ENCODE measurements around the gene IQSEC3.
"Not testable (repeated sequence)": the region's sequence is repeated elsewhere in the genome, so short reads cannot be mapped to it uniquely, and the experiment has no call there.

The IQSEC3 gene

DNA sequence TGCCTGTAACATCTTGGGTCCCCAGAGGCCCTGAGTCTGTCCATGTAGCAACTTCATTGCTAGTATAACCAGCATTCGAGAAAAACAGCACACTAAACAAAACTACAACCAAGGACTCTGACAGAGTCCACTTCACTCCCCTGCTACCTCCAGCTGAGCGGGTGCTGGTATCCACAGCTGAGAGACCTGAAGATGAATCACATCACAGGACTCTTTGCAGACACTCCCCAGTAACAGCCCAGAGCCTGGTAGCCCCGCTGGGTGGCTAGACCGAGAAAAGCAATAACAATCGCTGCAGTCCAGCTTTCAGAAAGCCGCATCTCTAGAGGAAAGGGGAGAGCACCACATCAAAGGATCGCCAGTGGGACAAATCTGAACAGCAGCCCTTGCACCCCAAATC lies 9.0 kb upstream of the IQSEC3 start:
- TF ChIP-seq EZH2phosphoT487 (IDR thresholded peaks at IDR 0.05; ENCODE audit: low read depth): no peak
- TF ChIP-seq, protein P1, sequence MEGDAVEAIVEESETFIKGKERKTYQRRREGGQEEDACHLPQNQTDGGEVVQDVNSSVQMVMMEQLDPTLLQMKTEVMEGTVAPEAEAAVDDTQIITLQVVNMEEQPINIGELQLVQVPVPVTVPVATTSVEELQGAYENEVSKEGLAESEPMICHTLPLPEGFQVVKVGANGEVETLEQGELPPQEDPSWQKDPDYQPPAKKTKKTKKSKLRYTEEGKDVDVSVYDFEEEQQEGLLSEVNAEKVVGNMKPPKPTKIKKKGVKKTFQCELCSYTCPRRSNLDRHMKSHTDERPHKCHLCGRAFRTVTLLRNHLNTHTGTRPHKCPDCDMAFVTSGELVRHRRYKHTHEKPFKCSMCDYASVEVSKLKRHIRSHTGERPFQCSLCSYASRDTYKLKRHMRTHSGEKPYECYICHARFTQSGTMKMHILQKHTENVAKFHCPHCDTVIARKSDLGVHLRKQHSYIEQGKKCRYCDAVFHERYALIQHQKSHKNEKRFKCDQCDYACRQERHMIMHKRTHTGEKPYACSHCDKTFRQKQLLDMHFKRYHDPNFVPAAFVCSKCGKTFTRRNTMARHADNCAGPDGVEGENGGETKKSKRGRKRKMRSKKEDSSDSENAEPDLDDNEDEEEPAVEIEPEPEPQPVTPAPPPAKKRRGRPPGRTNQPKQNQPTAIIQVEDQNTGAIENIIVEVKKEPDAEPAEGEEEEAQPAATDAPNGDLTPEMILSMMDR (IDR thresholded peaks at IDR 0.05; ENCODE audit: low read depth, low read length): no peak
- no peak overlapping the region for H3K4me3 ChIP-seq (ENCODE audit: low read length)
- peaks cover 61% of the 10 kb centered on the region for H3K27me3 ChIP-seq (ENCODE audit: low read depth, low read length)
- H3K9me3 ChIP-seq (ENCODE audit: insufficient read depth, low read length): 0 out of 2 replicates have a peak, but pooled peaks cover 6% of the 10 kb centered on the region
- H3K79me2 ChIP-seq (ENCODE audit: low read length): no peaks in the 10 kb centered on the region
- H3K36me3 ChIP-seq (replicated peaks; ENCODE audit: low read depth, low read length): no peaks in the 10 kb centered on the region
- no peak overlapping the region for H3K4me2 ChIP-seq (ENCODE audit: low read length)
- no peak overlapping the region for H3K27ac ChIP-seq (ENCODE audit: low read length)
- no peaks in the 10 kb centered on the region for H3K4me1 ChIP-seq (ENCODE audit: low read length)
- no peak overlapping the region for H3K9ac ChIP-seq (ENCODE audit: low read length)
- H4K20me1 ChIP-seq (ENCODE audit: insufficient read depth, low read length): no peaks in the 10 kb centered on the region
- H2AFZ ChIP-seq (ENCODE audit: low read depth, low read length): no peak overlapping the region

DNA sequence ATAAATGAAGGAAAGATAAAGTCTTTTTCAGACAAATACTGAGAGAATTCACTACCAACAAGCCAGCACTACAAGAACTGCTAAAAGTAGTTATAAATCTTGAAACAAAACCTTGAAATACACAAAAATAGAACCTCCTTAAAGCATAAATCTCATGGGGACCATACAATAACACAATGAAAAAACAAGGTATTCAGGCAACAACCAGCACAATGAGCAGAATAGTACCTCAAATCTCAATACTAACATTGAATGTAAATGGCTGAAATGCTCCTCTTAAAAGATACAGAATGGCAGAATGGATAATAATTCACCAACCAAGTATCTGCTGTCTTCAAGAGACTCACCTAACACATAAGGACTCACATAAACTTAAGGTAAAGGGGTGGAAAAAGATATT lies 7.7 kb upstream of the IQSEC3 start:
- H3K27ac ChIP-seq (ENCODE audit: low read length): no peak overlapping the region
- TF ChIP-seq, protein P1 (IDR thresholded peaks at IDR 0.05; ENCODE audit: low read depth, low read length): no peak
- no peak for TF ChIP-seq EZH2phosphoT487 (IDR thresholded peaks at IDR 0.05; ENCODE audit: low read depth)
- H3K4me3 ChIP-seq (ENCODE audit: low read length): no peak overlapping the region
- 0 out of 2 replicates have a peak, but pooled peaks cover 6% of the 10 kb centered on the region for H3K9me3 ChIP-seq (ENCODE audit: insufficient read depth, low read length)
- H4K20me1 ChIP-seq (ENCODE audit: insufficient read depth, low read length): no peaks in the 10 kb centered on the region
- H3K4me2 ChIP-seq (ENCODE audit: low read length): no peak overlapping the region
- peaks cover 53% of the 10 kb centered on the region for H3K27me3 ChIP-seq (ENCODE audit: low read depth, low read length)
- no peaks in the 10 kb centered on the region for H3K36me3 ChIP-seq (replicated peaks; ENCODE audit: low read depth, low read length)
- no peak overlapping the region for H2AFZ ChIP-seq (ENCODE audit: low read depth, low read length)
- no peak overlapping the region for H3K9ac ChIP-seq (ENCODE audit: low read length)
- H3K79me2 ChIP-seq (ENCODE audit: low read length): no peaks in the 10 kb centered on the region
- no peaks in the 10 kb centered on the region for H3K4me1 ChIP-seq (ENCODE audit: low read length)

DNA sequence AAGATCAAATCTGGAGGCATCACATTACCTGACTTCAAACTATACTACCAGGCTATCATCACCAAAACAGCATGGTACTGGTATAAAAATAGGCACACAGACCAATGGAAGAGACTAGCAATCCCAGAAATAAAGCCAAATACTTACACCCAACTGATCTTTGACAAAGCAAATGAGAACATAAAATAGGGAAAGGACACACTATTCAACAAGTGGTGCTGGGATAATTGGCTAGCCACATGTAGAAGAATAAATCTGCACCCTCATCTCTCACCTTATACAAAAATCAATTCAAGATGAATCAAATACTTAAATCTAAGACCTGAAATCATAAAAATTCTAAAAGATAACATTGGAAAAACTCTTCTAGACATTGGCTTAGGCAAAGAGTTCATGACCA lies 4.7 kb upstream of the IQSEC3 start:
- H3K36me3 ChIP-seq (replicated peaks; ENCODE audit: low read depth, low read length); H3K9me3 ChIP-seq (ENCODE audit: insufficient read depth, low read length); H2AFZ ChIP-seq (ENCODE audit: low read depth, low read length); H4K20me1 ChIP-seq (ENCODE audit: insufficient read depth, low read length); H3K4me2 ChIP-seq (ENCODE audit: low read length); H3K9ac ChIP-seq (ENCODE audit: low read length); H3K4me1 ChIP-seq (ENCODE audit: low read length); H3K27ac ChIP-seq (ENCODE audit: low read length); H3K79me2 ChIP-seq (ENCODE audit: low read length); H3K4me3 ChIP-seq (ENCODE audit: low read length): not testable (repeated sequence)
- peaks cover 33% of the 10 kb centered on the region for H3K27me3 ChIP-seq (ENCODE audit: low read depth, low read length)

GRCh38 chr12:65491-66063 lies 990 bp upstream of the IQSEC3 start:
- not testable (repeated sequence) for H2AFZ ChIP-seq (ENCODE audit: low read depth, low read length); H3K27ac ChIP-seq (ENCODE audit: low read length); H3K4me3 ChIP-seq (ENCODE audit: low read length); H3K27me3 ChIP-seq (ENCODE audit: low read depth, low read length); H3K9ac ChIP-seq (ENCODE audit: low read length); H3K9me3 ChIP-seq (ENCODE audit: insufficient read depth, low read length); H3K79me2 ChIP-seq (ENCODE audit: low read length); H3K36me3 ChIP-seq (replicated peaks; ENCODE audit: low read depth, low read length); H3K4me2 ChIP-seq (ENCODE audit: low read length); H4K20me1 ChIP-seq (ENCODE audit: insufficient read depth, low read length); H3K4me1 ChIP-seq (ENCODE audit: low read length)

- not testable (repeated sequence) for H3K4me2 ChIP-seq (ENCODE audit: low read length); H3K4me1 ChIP-seq (ENCODE audit: low read length); H3K9me3 ChIP-seq (ENCODE audit: insufficient read depth, low read length); H2AFZ ChIP-seq (ENCODE audit: low read depth, low read length); H3K4me3 ChIP-seq (ENCODE audit: low read length); H4K20me1 ChIP-seq (ENCODE audit: insufficient read depth, low read length); H3K27ac ChIP-seq (ENCODE audit: low read length); H3K9ac ChIP-seq (ENCODE audit: low read length); H3K36me3 ChIP-seq (replicated peaks; ENCODE audit: low read depth, low read length); H3K79me2 ChIP-seq (ENCODE audit: low read length)
- peaks cover 14% of the 10 kb centered on the region for H3K27me3 ChIP-seq (ENCODE audit: low read depth, low read length)
Observed at GRCh38 chr12:66782-67504, 376 bp downstream of the IQSEC3 start.

DNA sequence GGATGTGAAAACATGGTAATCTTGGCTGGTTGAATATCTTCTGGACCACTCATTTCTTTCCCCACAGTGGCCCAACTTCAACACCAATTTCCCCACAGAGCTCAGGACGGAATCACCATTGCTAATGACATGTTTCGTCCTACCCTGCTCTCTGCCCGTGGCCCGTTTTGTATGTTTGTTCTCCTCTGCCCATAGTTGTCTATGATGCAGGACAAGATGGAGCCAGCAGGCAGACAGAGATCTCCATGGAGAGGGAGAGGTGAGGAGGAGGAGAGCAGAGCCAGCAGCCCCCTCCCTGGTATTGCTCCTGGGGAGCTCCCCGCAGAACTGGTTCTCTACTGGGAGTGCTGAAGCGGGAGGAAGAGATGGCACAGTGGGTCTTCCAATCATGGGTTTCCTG lies 3.1 kb downstream of the IQSEC3 start:
- H3K36me3 ChIP-seq (replicated peaks; ENCODE audit: low read depth, low read length); H3K9ac ChIP-seq (ENCODE audit: low read length); H3K4me1 ChIP-seq (ENCODE audit: low read length); H2AFZ ChIP-seq (ENCODE audit: low read depth, low read length); H4K20me1 ChIP-seq (ENCODE audit: insufficient read depth, low read length); H3K9me3 ChIP-seq (ENCODE audit: insufficient read depth, low read length); H3K4me2 ChIP-seq (ENCODE audit: low read length); H3K4me3 ChIP-seq (ENCODE audit: low read length); H3K27ac ChIP-seq (ENCODE audit: low read length); H3K79me2 ChIP-seq (ENCODE audit: low read length): not testable (repeated sequence)
- peaks cover 14% of the 10 kb centered on the region for H3K27me3 ChIP-seq (ENCODE audit: low read depth, low read length)

- H3K36me3 ChIP-seq (replicated peaks; ENCODE audit: low read depth, low read length); H3K4me2 ChIP-seq (ENCODE audit: low read length): not testable (repeated sequence)
Observed at GRCh38 chr12:70541-70940, 4.0 kb downstream of the IQSEC3 start.

GRCh38 chr12:72018-72417 lies 5.5 kb downstream of the IQSEC3 start:
- not testable (repeated sequence) for H3K4me1 ChIP-seq (ENCODE audit: low read length); H3K27ac ChIP-seq (ENCODE audit: low read length); H3K9ac ChIP-seq (ENCODE audit: low read length); H4K20me1 ChIP-seq (ENCODE audit: insufficient read depth, low read length); H3K79me2 ChIP-seq (ENCODE audit: low read length); H3K4me2 ChIP-seq (ENCODE audit: low read length); H2AFZ ChIP-seq (ENCODE audit: low read depth, low read length); H3K4me3 ChIP-seq (ENCODE audit: low read length); H3K36me3 ChIP-seq (replicated peaks; ENCODE audit: low read depth, low read length); H3K9me3 ChIP-seq (ENCODE audit: insufficient read depth, low read length)
- peaks cover 14% of the 10 kb centered on the region for H3K27me3 ChIP-seq (ENCODE audit: low read depth, low read length)

More at GRCh38 chr12:70541-70940, 4.0 kb downstream of the IQSEC3 start:
- not testable (repeated sequence) for H3K4me3 ChIP-seq (ENCODE audit: low read length); H4K20me1 ChIP-seq (ENCODE audit: insufficient read depth, low read length); H3K27ac ChIP-seq (ENCODE audit: low read length); H3K9me3 ChIP-seq (ENCODE audit: insufficient read depth, low read length); H2AFZ ChIP-seq (ENCODE audit: low read depth, low read length); H3K79me2 ChIP-seq (ENCODE audit: low read length); H3K4me1 ChIP-seq (ENCODE audit: low read length); H3K9ac ChIP-seq (ENCODE audit: low read length)
- peaks cover 14% of the 10 kb centered on the region for H3K27me3 ChIP-seq (ENCODE audit: low read depth, low read length)

Data from OCI-LY3 (cell line).